LNCaP clone FGC (cell line): ENCODE measurements around the gene EIF5.
"Not testable (repeated sequence)": the region's sequence is repeated elsewhere in the genome, so short reads cannot be mapped to it uniquely, and the experiment has no call there.

Experiments used
- DNase-seq: peaks from one replicate; pipeline ENCODE4 v3.0.0-alpha.2; 2011; ENCODE audit warnings: low read depth
- H3K4me3 ChIP-seq: 2 replicates; pipeline ENCODE4 v1.5.1; 2011; ENCODE audit warnings: mild to moderate bottlenecking, low read depth, low read length, control low read depth
- TF ChIP-seq, protein P1 (sequence below): IDR thresholded peaks from 2 replicates; pipeline ENCODE4 v1.5.1; 2012; ENCODE audit warnings: mild to moderate bottlenecking; ENCODE audit not compliant: control insufficient read depth, insufficient read depth; ENCODE audit errors: extremely low read depth

EIF5 gene

DNA sequence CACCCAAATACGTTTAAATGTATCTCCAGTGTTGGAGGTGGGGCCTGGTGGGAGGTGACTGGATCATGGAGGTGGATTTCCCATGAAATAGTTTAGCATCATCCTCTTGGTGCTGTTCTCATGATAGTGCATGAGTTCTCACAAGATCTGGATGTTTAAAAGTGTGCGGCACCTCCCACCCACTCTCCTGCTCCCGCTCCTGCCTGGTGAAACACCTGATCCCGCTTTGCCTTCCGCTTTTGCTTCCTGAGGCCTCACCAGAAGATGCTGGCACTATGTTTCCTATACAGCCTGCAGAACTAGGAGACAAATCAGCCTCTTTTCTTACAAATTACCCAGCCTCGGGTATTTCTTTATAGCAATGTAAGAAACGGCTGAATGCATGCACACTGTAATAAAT, 20.1 kb downstream of the EIF5 start:
- no peak for DNase-seq
- H3K4me3 ChIP-seq = no peak overlapping the region
- TF ChIP-seq, protein P1, sequence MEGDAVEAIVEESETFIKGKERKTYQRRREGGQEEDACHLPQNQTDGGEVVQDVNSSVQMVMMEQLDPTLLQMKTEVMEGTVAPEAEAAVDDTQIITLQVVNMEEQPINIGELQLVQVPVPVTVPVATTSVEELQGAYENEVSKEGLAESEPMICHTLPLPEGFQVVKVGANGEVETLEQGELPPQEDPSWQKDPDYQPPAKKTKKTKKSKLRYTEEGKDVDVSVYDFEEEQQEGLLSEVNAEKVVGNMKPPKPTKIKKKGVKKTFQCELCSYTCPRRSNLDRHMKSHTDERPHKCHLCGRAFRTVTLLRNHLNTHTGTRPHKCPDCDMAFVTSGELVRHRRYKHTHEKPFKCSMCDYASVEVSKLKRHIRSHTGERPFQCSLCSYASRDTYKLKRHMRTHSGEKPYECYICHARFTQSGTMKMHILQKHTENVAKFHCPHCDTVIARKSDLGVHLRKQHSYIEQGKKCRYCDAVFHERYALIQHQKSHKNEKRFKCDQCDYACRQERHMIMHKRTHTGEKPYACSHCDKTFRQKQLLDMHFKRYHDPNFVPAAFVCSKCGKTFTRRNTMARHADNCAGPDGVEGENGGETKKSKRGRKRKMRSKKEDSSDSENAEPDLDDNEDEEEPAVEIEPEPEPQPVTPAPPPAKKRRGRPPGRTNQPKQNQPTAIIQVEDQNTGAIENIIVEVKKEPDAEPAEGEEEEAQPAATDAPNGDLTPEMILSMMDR = no peak

DNA sequence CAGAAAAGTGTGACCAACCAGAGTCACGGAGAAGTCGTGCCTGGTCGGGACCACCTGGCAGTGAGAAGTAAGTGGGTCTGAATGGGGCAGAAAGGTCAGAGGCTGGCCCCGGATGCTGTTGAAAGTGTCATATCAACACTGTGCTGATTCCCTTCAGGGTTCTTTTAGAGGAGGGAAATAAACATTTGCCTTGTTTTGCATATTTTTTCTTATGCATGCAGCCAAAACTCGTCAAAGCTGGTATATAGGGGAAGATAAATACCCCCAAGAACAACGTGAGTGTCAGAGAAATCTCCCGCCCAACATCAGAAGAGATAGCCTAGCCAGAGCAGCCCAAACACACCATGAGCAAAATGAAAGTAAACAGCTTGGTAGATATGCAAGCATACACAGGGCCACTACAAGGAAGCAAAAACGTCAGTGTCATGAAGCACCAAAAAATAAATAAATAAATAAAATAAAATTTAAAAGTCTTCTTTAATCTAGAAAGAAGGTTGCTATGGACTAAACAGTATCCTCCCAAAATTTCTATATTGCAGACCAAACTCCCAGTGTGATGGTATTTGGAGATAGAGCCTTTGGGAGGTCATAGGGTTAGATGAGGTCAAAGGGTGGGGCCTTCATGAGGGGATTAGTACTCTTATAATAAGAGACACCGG, 22.1 kb downstream of the EIF5 start:
- TF ChIP-seq, protein P1 = no peak
- H3K4me3 ChIP-seq = no peak overlapping the region

DNA sequence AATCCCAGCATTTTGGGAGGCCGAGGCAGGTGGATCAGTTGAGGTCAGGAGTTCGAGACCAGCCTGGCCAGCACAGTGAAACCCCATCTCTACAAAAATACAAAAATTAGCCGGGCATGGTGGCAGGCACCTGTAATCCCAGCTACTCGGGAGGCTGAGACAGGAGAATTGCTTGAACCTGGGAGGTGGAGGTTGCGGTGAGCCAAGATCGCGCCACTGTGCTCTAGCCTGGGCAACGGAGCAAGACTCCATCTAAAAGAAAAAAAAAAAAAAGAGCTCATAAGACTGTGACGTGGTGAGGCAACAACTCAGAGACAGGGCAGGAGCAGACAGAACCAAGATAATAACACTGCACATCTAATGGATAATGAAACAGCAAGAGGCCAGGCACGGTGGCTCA, 23.5 kb downstream of the EIF5 start:
- not testable (repeated sequence) for H3K4me3 ChIP-seq, DNase-seq

More for the DNA sequence above, 22.1 kb downstream of the EIF5 start:
- no peak for DNase-seq

GRCh38 chr14:103360548-103360947, 26.5 kb downstream of the EIF5 start:
- TF ChIP-seq, protein P1 = no peak
- H3K4me3 ChIP-seq = no peak overlapping the region
- no peak for DNase-seq

DNA sequence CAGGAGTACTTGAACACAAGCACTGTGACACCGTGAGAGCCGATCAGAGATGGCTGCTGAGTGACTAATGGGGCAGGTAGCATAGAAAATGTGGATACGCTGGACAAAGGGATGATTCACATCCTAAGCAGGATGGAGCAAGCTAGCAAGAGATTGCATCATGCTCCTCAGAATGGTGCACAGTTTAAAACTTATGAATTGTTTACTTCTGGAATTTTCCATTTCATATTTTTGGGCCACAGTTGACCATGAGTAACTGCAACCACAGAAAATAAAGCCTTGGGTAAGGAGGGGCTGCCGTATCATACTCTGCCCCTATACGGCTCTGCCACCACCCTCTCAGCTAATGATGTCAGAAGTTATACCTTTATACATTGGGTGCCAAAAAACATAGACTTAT, 27.8 kb downstream of the EIF5 start:
- no peak overlapping the region for H3K4me3 ChIP-seq
- no peak for DNase-seq
- TF ChIP-seq, protein P1 = no peak

- no peak overlapping the region for H3K4me3 ChIP-seq
- TF ChIP-seq, protein P1 = no peak
- no peak for DNase-seq
These were observed 28.7 kb downstream of the EIF5 start for GRCh38 chr14:103362780-103363179.

GRCh38 chr14:103366741-103367140, 32.7 kb downstream of the EIF5 start:
- TF ChIP-seq, protein P1 = no peak
- H3K4me3 ChIP-seq = no peak overlapping the region

More at GRCh38 chr14:103366741-103367140, 32.7 kb downstream of the EIF5 start:
- no peak for DNase-seq
